HG02870 (cell line): ENCODE measurements around the gene MEIS2.

Experiments
- ATAC-seq: cut with Tn5 transposase; IDR thresholded peaks from one replicate; pipeline ENCODE4 v1.9.1; 2021; ENCODE audit warnings: mild to moderate bottlenecking, moderate library complexity; ENCODE audit not compliant: unreplicated experiment

The MEIS2 gene

GRCh38 chr15:37077623-37078351 is 22.6 kb downstream of the MEIS2 start:
- no peak for ATAC-seq

- ATAC-seq = no peak
Measured at GRCh38 chr15:37076543-37076942, 23.8 kb downstream of the MEIS2 start.

- ATAC-seq = no peak
Measured at GRCh38 chr15:37075777-37076176, 24.6 kb downstream of the MEIS2 start.

GRCh38 chr15:37072181-37072580 is 28.2 kb downstream of the MEIS2 start:
- ATAC-seq = no peak

GRCh38 chr15:37071134-37071533 is 29.2 kb downstream of the MEIS2 start:
- ATAC-seq = no peak

- no peak for ATAC-seq
Measured at GRCh38 chr15:37070686-37071085, 29.7 kb downstream of the MEIS2 start.

GRCh38 chr15:37061996-37062395 is 38.4 kb downstream of the MEIS2 start:
- ATAC-seq = no peak

GRCh38 chr15:37059086-37059485 is 41.3 kb downstream of the MEIS2 start:
- ATAC-seq = no peak

GRCh38 chr15:37058316-37058985 is 41.9 kb downstream of the MEIS2 start:
- ATAC-seq = no peak

- no peak for ATAC-seq
Measured at GRCh38 chr15:37057831-37058230, 42.5 kb downstream of the MEIS2 start.

GRCh38 chr15:37057256-37057655 is 43.1 kb downstream of the MEIS2 start:
- ATAC-seq = no peak

- ATAC-seq = no peak
Measured at GRCh38 chr15:37056177-37057121, 43.9 kb downstream of the MEIS2 start.

- no peak for ATAC-seq
Measured at GRCh38 chr15:37055481-37055880, 44.9 kb downstream of the MEIS2 start.

GRCh38 chr15:37054336-37054735 is 46.0 kb downstream of the MEIS2 start:
- no peak for ATAC-seq

GRCh38 chr15:37053166-37053565 is 47.2 kb downstream of the MEIS2 start:
- no peak for ATAC-seq

- ATAC-seq = no peak
Measured at GRCh38 chr15:37050345-37050744, 50.0 kb downstream of the MEIS2 start.

GRCh38 chr15:37046876-37047614 is 53.3 kb downstream of the MEIS2 start:
- ATAC-seq = no peak

GRCh38 chr15:37045859-37046740 is 54.2 kb downstream of the MEIS2 start:
- no peak for ATAC-seq

- ATAC-seq = no peak
Measured at GRCh38 chr15:37044915-37045648, 55.3 kb downstream of the MEIS2 start.
